K562 (cell line): Measurements from ENCODE around the gene SLC45A3. TPM values are rescaled to one million over a fixed set of nuclear protein-coding genes. Genes with fewer than 3 reads are reported as not detected.

Source experiments
- ARID4B ChIP-seq: sonication (generic); formaldehyde crosslinking; IDR thresholded peaks from 2 replicates; pipeline ENCODE4 v1.8.0; 2022; ENCODE audit warnings: mild to moderate bottlenecking, missing genetic modification reagents
- CHD2 ChIP-seq: IDR thresholded peaks from 2 replicates; pipeline ENCODE4 v1.6.1; 2011; ENCODE audit warnings: low read depth, low read length
- GATAD2B ChIP-seq: fragments of 450-650 bp; IDR thresholded peaks from 2 replicates; pipeline ENCODE4 v1.6.1; 2017; ENCODE audit warnings: mild to moderate bottlenecking, borderline replicate concordance
- HDAC3 ChIP-seq: fragments of 450-650 bp; IDR thresholded peaks from 2 replicates; pipeline ENCODE4 v1.6.1; 2018; ENCODE audit warnings: borderline replicate concordance, mild to moderate bottlenecking, moderate library complexity; ENCODE audit not compliant: partially characterized antibody
- LCOR ChIP-seq: sonication (generic); formaldehyde crosslinking; IDR thresholded peaks from 2 replicates; pipeline ENCODE4 v1.8.0; 2022; ENCODE audit warnings: mild to moderate bottlenecking, missing genetic modification reagents
- NCOA1 ChIP-seq: fragments of 450-650 bp; IDR thresholded peaks from 2 replicates; pipeline ENCODE4 v1.6.1; 2016; ENCODE audit warnings: low read depth
- PHF20 ChIP-seq: fragments of 450-650 bp; IDR thresholded peaks from 2 replicates; pipeline ENCODE4 v1.6.1; 2018; ENCODE audit not compliant: partially characterized antibody
- SP2 ChIP-seq: IDR thresholded peaks from 2 replicates; pipeline ENCODE4 v1.6.1; 2011; ENCODE audit warnings: mild to moderate bottlenecking, low read depth, low read length, moderate library complexity; ENCODE audit not compliant: poor library complexity, severe bottlenecking; ENCODE audit errors: extremely low read depth
- SPI1 ChIP-seq: IDR thresholded peaks from 2 replicates; pipeline ENCODE4 v1.6.1; 2011; ENCODE audit warnings: low read depth, low read length, control low read depth, borderline replicate concordance
- SRSF7 ChIP-seq: fragments of 200-400 bp; formaldehyde crosslinking; optimal IDR thresholded peaks from 2 replicates; pipeline ENCODE3; 2017; ENCODE audit warnings: mild to moderate bottlenecking, low read depth, low read length
- ZC3H4 ChIP-seq: sonication (generic); formaldehyde crosslinking; IDR thresholded peaks from 2 replicates; pipeline ENCODE4 v1.9.0; 2021; ENCODE audit warnings: missing genetic modification reagents, borderline replicate concordance
- ZNF165 ChIP-seq: fragments of 250-450 bp; sonication (Bioruptor Pico); IDR thresholded peaks from 2 replicates; pipeline ENCODE4 v1.4.0; 2020; ENCODE audit warnings: borderline replicate concordance
- ZNF318 ChIP-seq, 2 experiments: fragments of 450-650 bp; IDR thresholded peaks; 2 replicates each; pipeline ENCODE4 v1.6.1; 2016; ENCODE audit warnings: mild to moderate bottlenecking in 2 of 2, borderline replicate concordance in 1 of 2, low read depth in 1 of 2, moderate library complexity in 1 of 2
- polyA plus RNA-seq, 8 experiments: library from polyadenylated mRNA; depleted of rRNA in 4 of 8; stranded (reverse) in 5 of 8; unstranded in 3 of 8; fragments of >200 nt; fragmentation: Nextera tagmentation in 2 of 8; fragmentation: Illumina TruSeq in 1 of 8; extraction: Ambion mirVana in 2 of 8; extraction: Trizol in 1 of 8; gene quantifications; 2 replicates each; pipeline versions ENCODE4 v1.2.1 to v1.2.3, GENCODE V29; 2011 to 2014; ENCODE audit warnings: inconsistent platforms in 1 of 8, missing spikeins in 1 of 8
- total RNA-seq, 7 experiments: library from RNA; depleted of rRNA in 6 of 7; stranded (reverse); fragments of >200 nt in 6 of 7; fragmentation: Illumina TruSeq in 2 of 7; extraction: Trizol in 2 of 7; gene quantifications; 2 replicates each; pipeline versions ENCODE4 v1.2.1 to v1.2.3, GENCODE V29; 2011 to 2021; ENCODE audit warnings: low replicate concordance in 1 of 7

SLC45A3 gene
- total and polyA plus RNA-seq, 9 of the 15 experiments (the other 6 are each of a cell fraction or from before 2014, with no cell fraction given): 0.06 to 3.3 (median 1.3) TPM

GRCh38 chr1:205631010-205631767, 49.1 kb downstream of the SLC45A3 start (continued):
- no peak for TF ChIP-seq SRSF7
- 0 out of 4 replicates have a peak, but pooled peaks of 1 of the 2 experiments have one; percentile 26 for TF ChIP-seq ZNF318 (IDR thresholded peaks at IDR 0.05; ENCODE audit: borderline replicate concordance in 1 of 2, low read depth in 1 of 2)
- peak; percentile 57; the same call in 1 of the 2 replicates for TF ChIP-seq ARID4B
- peak; percentile 49; the same call in 1 of the 2 replicates for TF ChIP-seq NCOA1
- TF ChIP-seq ZC3H4 (CRISPR knock-in tag): 0 out of 2 replicates have a peak, but pooled peaks have one; percentile 6
- no peak for TF ChIP-seq SP2
- peak; percentile 78 for TF ChIP-seq CHD2
- TF ChIP-seq SPI1: 0 out of 2 replicates have a peak, but pooled peaks have one; percentile 18
- TF ChIP-seq GATAD2B: no peak; the same call in none of the 2 replicates
- peak; percentile 53 for TF ChIP-seq PHF20
- 0 out of 2 replicates have a peak, but pooled peaks have one; percentile 18 for TF ChIP-seq LCOR
- no peak for TF ChIP-seq HDAC3
- no peak for TF ChIP-seq ZNF165 (CRISPR knock-in tag)
